ENCODE results near the gene C19orf81.

GRCh38 chr19:50702871-50703829, 53.9 kb downstream of the C19orf81 start:
- no peak for TF ChIP-seq CTCF (IDR thresholded peaks at IDR 0.05)
- no peak for TF ChIP-seq POLR2A (IDR thresholded peaks at IDR 0.05)
- no peak for TF ChIP-seq POLR2AphosphoS5 (IDR thresholded peaks at IDR 0.05)

All from prostate gland (tissue), 2 donors.